Measurements from ENCODE around the gene EMILIN1.
A peak's percentile ranks its signal among the peaks of the same experiment; 100 is the strongest.
"Not testable (repeated sequence)": the region's sequence is repeated elsewhere in the genome, so short reads cannot be mapped to it uniquely, and the experiment has no call there.

EMILIN1 gene

GRCh38 chr2:27053776-27054175, 24.6 kb upstream of the EMILIN1 start:
- DNase-seq (ENCODE audit: low read depth) = no peak

DNA sequence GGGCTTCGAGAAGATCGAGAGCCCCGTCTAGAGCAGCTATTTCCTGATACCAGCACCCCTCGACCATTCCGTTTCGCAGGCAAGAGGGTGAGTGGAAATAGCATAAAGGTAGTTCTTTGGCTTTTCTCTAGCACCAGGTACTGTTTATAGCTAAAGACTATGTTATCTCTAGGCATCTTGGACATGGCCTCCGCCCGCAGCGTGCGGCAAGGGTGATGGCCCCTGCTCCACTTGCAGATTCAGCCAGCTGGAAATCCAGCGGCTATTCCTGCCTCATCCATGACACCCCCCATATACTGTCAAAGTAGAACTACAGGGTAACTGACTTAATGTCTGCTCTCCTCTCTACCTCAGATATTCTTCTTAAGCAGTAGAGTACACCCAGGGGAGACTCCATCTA, 23.7 kb upstream of the EMILIN1 start:
- DNase-seq (ENCODE audit: low read depth) = no peak

DNA sequence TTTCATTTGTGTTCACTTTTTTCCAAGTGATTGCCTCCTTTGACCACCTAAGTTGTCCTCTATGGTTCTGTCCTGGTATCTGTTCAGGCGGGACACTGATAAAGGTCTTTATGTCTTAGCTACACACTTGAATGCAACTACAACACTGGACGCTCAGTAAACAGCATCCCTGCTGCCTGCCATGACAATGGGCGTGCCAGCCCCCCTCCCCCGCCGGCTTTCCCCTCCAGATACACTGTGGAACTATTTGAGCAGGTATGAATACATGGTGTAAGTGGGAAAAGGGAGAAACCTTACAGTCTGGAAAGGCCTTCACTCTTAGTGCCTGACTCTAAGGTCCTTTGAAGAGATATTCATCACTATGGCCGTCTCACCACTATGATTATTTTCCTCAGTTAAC, 21.2 kb upstream of the EMILIN1 start:
- DNase-seq (ENCODE audit: low read depth) = no peak

DNA sequence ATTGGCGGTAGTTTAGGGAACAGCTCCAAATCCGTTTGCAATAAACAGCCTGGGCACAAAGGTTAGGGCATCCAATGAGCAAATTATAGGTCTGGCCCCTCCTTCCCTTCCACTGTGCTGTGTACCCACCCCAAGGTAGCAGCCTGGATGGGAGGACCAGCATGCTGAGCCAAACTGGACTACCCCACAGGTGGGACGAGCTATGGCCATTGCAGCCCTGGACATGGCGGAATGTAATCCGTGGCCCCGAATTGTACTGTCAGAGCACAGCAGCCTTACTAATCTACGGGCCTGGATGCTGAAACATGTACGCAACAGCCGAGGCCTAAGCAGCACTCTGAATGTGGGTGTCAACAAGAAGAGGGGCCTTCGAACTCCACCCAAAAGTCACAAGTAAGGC, 20.2 kb upstream of the EMILIN1 start:
- DNase-seq (ENCODE audit: low read depth) = no peak

DNA sequence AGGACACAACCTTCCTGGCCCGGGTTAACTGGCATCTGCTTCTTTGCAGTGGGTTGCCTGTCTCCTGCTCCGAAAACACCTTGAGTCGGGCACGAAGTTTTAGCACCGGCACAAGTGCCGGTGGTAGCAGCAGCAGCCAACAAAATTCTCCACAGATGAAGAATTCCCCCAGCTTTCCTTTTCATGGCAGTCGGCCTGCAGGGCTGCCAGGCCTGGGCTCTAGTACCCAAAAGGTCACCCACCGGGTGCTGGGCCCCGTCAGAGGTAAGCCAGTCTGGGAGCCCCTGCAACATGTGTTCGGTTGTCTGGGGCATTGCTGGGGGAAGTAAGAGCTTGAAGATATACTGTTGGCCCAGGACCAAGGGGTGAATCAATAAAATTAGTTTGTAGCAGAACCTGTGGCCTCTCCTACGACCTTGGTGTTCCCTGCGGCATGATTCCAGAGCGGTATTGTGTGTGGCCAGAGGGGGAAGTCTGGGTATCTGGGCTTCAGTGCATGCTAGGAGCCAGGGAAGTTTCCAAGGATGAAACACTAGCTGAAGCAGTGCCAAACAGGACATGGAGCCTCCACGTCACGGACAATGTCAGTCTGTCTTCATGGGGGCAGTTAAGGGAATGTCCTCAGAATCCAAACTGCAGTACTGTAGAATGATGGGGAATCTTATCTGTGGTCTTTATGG, 19.1 kb upstream of the EMILIN1 start:
- DNase-seq (ENCODE audit: low read depth) = no peak

DNA sequence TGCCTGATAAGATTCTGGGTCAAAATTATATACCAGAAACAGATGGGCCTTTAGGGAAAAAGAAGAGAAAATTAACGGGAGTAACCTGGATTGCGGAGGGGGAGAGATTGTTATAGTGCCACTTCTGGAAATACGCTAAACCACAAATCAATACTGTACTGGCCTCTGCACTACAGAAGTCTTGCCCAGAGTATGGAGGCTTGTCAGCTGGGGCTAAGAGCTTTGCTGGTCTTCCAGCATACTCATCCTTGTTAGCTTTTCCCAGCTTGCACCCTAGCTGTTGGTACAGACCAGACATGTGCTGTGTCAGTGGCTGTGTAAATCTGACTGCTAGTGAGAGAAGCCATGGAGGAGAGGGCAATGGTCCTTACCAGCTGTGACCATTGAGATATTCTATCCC, 18.1 kb upstream of the EMILIN1 start:
- no peak for DNase-seq (ENCODE audit: low read depth)

- DNase-seq (ENCODE audit: low read depth) = no peak
These were observed 13.3 kb upstream of the EMILIN1 start for GRCh38 chr2:27065128-27065527.

DNA sequence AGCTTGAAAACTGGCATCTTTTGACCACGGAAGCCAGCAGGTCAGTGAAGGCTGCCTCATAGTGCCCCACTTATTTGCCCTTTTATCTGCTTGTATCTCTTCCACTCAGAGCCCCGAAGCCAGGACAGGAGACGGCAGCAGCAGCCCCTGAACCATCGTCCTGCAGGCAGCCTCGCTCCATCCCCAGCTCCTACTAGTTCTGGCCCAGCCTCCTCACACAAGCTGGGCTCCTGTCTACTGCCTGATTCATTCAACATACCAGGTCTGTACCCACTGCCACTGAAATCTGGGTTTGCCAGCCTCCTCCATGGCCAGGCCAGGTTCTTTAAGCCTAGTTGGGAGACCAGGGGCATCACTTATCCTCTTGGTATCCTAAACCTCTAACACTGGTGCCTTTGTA, 11.0 kb upstream of the EMILIN1 start:
- no peak for DNase-seq (ENCODE audit: low read depth)

DNA sequence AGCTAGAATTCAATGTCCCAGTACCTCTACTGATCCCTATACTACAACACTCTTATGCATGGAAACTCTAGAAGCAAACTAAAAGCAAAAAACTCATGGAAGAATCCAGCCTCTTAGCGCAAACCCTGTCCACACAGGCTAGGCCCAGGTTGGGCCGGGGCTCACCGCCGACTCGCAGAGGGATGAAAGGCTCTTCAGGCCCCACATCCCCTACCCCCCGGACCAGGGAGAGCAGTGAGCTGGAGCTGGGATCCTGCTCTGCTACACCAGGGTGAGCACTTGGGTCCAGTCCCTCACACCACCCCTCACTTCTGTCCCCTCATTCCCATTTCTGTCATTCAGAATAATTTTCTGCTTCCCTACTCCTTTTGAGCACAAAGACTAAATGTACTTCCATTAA, 9.0 kb upstream of the EMILIN1 start:
- DNase-seq (ENCODE audit: low read depth) = no peak

GRCh38 chr2:27069961-27070618, 8.3 kb upstream of the EMILIN1 start:
- DNase-seq (ENCODE audit: low read depth) = no peak

GRCh38 chr2:27070653-27071276, 7.7 kb upstream of the EMILIN1 start:
- DNase-seq (ENCODE audit: low read depth) = no peak

DNA sequence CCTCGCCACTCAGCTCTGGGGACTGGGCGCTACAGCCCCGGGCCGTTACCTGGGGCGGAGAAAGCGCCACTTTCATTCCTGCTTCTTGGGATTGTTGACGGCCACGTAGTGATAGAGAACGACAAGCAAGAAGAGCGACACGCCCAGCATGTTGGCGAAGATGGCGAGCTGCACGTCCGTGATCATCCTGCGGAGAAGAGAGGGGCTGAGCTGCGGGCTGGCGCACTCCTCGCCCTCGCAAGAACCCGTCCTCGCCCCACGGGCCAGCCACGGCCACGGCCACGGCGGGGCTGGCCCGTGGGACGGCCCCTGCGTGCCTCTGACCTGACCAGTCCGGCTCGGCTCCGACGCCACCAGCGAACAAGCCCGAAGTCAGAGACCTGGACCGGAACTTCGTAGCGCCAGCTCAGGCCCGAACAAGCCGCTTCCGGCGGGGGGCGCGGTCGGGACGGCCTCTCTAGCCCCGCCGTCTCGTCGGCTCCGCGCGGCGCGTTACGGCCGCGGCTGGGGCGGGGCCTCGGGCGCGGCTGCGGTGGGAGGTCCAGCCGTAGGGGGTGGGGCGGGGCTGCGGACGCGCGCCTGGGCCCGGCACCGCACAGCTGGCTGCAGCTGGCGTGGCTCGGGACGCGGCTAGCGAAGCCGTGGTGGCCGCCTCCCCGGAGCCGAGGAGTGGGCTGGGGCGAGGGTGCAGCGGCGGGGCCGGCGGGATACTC, 7.0 kb upstream of the EMILIN1 start, which contains the start of gene OST4:
TSS of gene OST4 (minus strand) at position 378 of the 713 bp plus-strand sequence.
- DNase-seq (ENCODE audit: low read depth) = peak; percentile 92

- DNase-seq (ENCODE audit: low read depth) = peak; percentile 20
These were observed 6.2 kb upstream of the EMILIN1 start for GRCh38 chr2:27071990-27072830.

- DNase-seq (ENCODE audit: low read depth) = no peak
These were observed 5.5 kb upstream of the EMILIN1 start for GRCh38 chr2:27072920-27073319.

- DNase-seq (ENCODE audit: low read depth) = no peak
These were observed 4.6 kb upstream of the EMILIN1 start for GRCh38 chr2:27073782-27074181.

- DNase-seq (ENCODE audit: low read depth) = no peak
These were observed 3.5 kb upstream of the EMILIN1 start for GRCh38 chr2:27074738-27075565.

DNA sequence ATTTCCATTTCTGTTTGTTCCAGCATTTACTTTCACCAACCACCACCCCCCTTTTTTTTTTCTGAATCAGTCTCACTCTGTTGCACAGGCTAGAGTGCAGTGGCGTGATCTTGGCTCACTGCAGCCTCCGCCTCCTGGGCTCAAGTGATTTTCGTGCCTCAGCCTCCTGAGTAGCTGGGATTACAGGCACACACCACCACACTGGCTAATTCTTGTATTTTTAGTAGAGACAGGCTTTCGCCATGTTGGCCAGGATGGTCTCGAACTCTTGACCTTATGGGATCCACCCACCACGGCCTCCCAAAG, 2.9 kb upstream of the EMILIN1 start:
- not testable (repeated sequence) for DNase-seq (ENCODE audit: low read depth)

DNA sequence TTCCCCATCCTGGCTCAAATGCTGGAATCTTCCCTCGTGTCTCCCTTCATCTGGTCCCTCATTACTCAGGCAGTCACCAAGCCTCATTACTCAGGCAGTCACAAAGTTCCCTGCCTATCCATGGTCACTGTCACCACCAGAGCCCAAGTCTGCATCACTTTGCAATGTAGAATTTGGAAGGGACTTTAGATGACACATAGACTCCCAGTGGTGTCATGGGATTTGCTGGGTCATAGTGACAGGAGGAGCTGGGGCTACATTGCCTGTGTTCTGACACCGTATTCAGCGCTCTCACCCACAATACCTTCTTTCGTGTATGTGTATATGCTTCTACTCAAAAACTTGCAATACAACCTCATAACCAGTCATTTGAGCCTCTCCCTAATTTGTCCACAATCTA, 2.1 kb upstream of the EMILIN1 start:
- DNase-seq (ENCODE audit: low read depth) = no peak

- no peak for DNase-seq (ENCODE audit: low read depth)
These were observed 1.2 kb upstream of the EMILIN1 start for GRCh38 chr2:27077231-27077630.

GRCh38 chr2:27079233-27080139, 1.1 kb downstream of the EMILIN1 start:
- DNase-seq (ENCODE audit: low read depth) = peak; percentile 30

Data from fibroblast of gingiva (primary cell).